Choroid plexus epithelial cell (primary cell): ENCODE results near the gene GYS1.
"Not testable (repeated sequence)": the region's sequence is repeated elsewhere in the genome, so short reads cannot be mapped to it uniquely, and the experiment has no call there.

Experiments used
- DNase-seq: peaks from one replicate; pipeline ENCODE4 v3.0.0-alpha.2; 2010; ENCODE audit warnings: low read depth
- H3K4me3 ChIP-seq: 2 replicates; pipeline ENCODE4 v1.5.1; 2011; ENCODE audit warnings: low read depth, mild to moderate bottlenecking, control low read depth, low read length, moderate library complexity
- TF ChIP-seq, protein P1 (sequence below): conservative IDR thresholded peaks from 2 replicates; pipeline ENCODE4 v1.5.1; 2011; ENCODE audit warnings: low read depth, mild to moderate bottlenecking, control low read depth, inconsistent platforms, low read length, moderate library complexity

Gene GYS1

DNA sequence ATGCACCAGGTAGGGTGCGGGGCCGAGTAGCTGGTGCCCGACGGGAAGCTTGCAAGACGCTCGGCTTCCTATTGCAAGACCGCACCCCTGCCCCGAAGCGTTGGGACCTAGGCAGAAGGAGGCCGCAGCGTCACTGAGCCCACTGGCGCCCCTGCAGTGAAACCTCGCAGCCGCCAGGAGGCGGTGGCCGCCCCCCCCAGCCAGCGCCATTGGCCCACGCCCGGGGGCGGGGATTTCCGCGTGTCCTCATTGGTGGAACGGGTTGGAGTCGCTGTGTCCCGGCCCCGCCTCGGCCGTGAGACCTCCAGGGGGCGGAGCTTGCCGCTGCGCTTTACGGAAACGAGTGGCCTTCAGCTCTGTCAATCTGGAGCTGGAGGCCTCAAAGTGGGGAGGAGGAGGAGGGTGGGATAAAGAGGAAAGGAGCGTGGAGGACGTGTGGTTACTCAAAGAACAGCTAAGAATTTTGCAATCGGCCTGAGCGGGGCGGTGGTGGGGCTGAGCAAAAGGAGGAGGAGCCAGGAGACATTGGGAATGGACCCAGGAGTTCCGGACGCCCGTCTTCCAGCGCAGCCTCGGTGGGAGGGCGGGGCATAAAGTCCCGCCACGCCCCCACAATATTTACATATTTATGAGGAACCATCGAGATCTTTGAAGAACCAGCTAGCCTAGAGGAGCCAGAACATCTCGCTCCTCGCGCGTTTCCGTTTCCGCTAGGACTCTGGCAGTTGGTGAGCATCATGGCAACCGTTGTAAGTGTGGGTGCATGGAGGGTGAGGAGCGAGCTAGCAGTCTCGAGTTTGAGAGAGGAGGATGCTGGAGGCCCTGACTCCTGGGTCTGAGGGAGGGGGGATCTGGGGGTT is at the start of gene GYS1, which contains the start of gene RUVBL2:
TSS of gene GYS1 (minus strand) at position 135 of the 860 bp plus-strand sequence. CDS start 197 bp downstream, outside the sequence.
TSS of gene RUVBL2 (plus strand) at position 713 of the 860 bp plus-strand sequence. CDS start at position 738, 25 bp downstream.
- peak; percentile 100 for DNase-seq

DNA sequence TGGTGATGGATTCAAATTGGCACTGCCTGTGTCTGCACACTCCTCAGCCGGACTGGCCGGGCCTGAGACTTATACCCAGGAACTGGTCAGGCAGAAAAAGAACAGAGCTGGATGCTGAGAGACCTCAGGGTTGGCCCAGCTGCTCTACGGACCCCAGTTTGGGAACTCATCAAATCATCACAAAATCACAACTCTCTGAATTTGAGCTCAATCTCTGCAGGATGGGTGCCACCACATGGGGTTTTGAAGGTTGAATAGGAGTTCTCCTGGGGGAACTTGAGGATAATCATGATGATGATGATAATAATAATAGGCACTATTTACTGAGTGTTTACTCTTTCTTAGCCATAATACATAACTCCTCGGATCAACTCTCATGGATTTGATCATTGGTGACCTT is 49.6 kb upstream of the GYS1 start:
- not testable (repeated sequence) for H3K4me3 ChIP-seq, DNase-seq

More for the DNA sequence above, at the start of gene GYS1, which contains the start of gene RUVBL2:
- peak within 1 kb of the TSS; percentile 87 for H3K4me3 ChIP-seq
- TF ChIP-seq, protein P1, sequence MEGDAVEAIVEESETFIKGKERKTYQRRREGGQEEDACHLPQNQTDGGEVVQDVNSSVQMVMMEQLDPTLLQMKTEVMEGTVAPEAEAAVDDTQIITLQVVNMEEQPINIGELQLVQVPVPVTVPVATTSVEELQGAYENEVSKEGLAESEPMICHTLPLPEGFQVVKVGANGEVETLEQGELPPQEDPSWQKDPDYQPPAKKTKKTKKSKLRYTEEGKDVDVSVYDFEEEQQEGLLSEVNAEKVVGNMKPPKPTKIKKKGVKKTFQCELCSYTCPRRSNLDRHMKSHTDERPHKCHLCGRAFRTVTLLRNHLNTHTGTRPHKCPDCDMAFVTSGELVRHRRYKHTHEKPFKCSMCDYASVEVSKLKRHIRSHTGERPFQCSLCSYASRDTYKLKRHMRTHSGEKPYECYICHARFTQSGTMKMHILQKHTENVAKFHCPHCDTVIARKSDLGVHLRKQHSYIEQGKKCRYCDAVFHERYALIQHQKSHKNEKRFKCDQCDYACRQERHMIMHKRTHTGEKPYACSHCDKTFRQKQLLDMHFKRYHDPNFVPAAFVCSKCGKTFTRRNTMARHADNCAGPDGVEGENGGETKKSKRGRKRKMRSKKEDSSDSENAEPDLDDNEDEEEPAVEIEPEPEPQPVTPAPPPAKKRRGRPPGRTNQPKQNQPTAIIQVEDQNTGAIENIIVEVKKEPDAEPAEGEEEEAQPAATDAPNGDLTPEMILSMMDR = peak; percentile 81

DNA sequence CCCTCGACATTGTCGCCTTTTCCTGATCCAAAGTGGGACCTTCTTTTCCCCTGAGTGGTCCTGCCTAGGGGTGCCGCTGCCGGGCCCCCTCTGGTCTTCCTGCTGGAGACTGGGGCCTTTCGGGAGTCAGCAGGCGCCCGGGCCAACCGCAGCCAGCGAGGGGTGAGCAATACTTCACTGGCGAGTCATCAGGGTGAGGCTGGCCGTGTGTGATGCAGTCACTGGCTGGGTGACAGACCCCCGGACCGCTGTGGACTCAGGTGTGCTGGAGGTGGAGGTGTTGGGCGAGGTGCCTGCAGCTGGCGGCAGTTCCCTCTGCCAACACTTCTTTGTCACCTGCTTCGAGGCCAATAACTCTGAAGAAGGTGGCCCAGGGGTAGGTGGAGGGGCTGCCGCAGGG is 49.1 kb upstream of the GYS1 start:
- TF ChIP-seq, protein P1 = no peak
- peak; percentile 28 for DNase-seq
- no peak overlapping the region for H3K4me3 ChIP-seq

DNA sequence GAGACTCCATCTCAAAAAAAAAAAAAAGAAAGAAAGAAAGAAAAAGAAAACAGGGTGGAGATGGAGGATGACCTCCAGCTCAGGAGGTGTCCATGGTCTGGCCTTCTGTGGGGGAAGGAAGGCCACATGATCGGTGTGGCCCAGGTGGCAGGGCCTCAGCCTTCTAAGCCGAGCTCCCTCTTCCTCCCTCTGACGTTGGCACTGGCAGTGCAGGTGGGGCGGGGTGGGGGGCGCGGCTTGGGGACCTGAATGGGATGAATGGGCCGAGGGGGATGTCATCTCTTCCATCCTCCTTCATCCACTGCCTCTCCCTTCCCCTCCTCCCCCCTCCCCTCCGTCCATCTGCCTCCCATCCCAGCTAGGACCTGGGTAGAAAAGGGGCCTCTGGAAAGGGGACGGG is 46.6 kb upstream of the GYS1 start:
- H3K4me3 ChIP-seq, DNase-seq: not testable (repeated sequence)

DNA sequence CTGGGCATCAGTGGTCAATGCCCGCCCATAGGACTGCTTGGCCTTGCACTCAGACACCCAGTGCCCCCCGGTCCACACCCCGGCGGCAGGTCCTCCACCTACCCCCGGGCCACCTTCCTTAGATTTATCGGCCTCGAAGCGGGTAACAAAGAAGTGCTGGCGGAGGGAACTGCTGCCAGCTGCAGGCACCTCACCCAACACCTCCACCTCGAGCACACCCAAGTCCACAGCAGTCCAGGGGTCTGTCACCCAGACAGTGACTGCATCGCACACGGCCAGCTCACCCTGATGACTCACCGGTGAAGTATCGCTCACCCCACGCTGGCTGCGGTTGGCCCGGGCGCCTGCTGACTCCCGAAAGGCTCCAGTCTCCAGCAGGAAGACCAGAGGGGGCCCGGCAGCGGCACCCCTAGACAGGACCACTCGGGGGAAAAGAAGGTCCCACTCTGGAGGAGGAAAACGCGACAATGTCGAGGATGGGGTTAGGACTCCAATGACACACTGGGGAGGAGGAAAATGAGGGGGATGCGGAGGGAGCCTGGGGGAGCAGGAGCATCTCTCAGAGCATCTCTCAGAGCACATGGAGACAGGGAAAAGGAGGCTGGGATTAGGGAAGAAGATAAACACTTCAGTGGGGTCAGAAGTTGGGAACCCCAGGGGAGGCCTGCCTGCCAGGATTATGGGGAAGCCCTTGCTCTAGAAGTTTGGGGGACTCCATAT is 45.6 kb upstream of the GYS1 start:
- H3K4me3 ChIP-seq = not testable (repeated sequence)
- DNase-seq = peak; percentile 65

DNA sequence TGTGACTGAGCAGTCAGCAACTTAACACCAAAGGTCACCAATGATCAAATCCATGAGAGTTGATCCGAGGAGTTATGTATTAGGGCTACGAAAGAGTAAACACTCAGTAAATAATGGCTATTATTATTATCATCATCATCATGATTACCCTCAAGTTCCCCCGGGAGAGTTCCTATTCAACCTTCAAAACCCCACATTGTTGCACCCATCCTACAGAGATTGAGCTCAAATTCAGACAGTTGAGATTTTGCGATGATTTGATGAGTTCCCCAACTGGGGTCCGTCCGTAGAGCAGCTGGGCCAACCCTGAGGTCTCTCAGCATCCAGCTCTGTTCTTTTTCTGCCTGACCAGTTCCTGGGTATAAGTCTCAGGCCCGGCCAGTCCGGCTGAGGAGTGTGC is 45.0 kb upstream of the GYS1 start:
- DNase-seq, H3K4me3 ChIP-seq: not testable (repeated sequence)

DNA sequence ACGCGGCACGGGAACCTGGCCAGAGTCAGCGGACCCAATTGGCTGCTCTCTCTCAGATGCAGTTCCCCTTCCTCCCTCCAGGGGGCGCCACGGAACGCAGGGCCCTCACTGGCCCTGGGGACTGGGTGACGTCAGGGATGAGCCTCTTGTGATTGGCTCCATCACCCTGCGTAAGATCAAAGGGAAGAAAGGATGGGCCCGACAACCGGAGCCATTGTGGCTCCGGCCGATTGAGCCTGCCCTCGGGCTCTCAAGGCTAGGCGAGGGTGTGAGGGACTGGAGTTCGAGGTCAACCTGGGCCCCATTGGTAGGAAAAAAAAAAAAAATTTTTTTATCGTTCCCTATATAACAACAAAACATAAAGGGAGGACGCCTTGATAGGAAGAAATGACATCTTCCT is 43.7 kb upstream of the GYS1 start, which contains the start of gene CGB1:
TSS of gene CGB1 (minus strand) at position 81 of the 400 bp plus-strand sequence. CDS start 184 bp downstream, outside the sequence.
- TF ChIP-seq, protein P1 = peak; percentile 49
- not testable (repeated sequence) for DNase-seq, H3K4me3 ChIP-seq

DNA sequence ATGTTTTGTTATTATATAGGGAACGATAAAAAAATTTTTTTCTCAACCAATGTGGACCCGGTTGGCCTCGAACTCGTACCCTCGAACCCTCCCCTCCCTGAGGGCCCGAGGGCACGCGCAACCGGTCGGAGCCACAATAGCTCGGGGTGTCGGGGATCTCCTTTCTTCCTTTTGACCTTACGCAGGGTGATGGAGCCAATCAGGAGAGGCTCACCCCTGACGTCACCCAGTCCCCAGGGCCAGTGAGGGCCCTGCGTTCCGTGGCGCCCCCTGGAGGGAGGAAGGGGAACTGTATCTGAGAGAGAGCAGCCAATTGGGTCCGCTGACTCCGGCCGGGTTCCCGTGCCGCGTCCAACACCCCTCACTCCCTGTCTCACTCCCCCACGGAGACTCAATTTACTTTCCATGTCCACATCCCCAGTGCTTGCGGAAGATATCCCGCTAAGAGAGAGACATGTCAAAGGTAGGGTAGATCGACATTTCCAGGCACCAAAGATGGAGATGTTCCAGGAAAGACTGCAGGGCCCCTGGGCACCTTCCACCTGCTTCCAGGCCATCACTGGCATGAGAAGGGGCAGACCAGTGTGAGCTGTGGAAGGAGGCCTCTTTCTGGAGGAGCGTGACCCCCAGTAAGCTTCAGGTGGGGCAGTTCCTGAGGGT is 38.7 kb upstream of the GYS1 start, which contains the start of gene CGB2:
TSS of gene CGB2 (plus strand) at position 249 of the 660 bp plus-strand sequence. CDS start at position 455, 206 bp downstream.
- TF ChIP-seq, protein P1 = peak; percentile 38
- DNase-seq, H3K4me3 ChIP-seq: not testable (repeated sequence)

DNA sequence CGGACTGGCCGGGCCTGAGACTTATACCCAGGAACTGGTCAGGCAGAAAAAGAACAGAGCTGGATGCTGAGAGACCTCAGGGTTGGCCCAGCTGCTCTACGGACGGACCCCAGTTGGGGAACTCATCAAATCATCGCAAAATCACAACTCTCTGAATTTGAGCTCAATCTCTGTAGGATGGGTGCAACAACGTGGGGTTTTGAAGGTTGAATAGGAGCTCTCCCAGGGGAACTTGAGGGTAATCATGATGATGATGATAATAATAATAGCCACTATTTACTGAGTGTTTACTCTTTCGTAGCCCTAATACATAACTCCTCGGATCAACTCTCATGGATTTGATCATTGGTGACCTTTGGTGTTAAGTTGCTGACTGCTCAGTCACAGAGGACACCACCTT is 37.2 kb upstream of the GYS1 start:
- not testable (repeated sequence) for H3K4me3 ChIP-seq, DNase-seq

DNA sequence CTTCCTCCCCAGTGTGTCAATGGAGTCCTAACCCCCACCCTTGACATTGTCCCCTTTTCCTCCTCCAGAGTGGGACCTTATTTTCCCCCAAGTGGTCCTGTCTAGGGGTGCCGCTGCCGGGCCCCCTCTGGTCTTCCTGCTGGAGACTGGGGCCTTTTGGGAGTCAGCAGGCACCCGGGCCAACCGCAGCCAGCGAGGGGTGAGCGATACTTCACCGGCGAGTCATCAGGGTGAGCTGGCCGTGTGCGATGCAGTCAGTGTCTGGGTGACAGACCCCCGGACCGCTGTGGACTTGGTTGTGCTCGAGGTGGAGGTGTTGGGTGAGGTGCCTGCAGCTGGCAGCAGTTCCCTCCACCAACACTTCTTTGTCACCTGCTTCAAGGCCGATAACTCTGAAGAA is 36.6 kb upstream of the GYS1 start:
- not testable (repeated sequence) for DNase-seq

DNA sequence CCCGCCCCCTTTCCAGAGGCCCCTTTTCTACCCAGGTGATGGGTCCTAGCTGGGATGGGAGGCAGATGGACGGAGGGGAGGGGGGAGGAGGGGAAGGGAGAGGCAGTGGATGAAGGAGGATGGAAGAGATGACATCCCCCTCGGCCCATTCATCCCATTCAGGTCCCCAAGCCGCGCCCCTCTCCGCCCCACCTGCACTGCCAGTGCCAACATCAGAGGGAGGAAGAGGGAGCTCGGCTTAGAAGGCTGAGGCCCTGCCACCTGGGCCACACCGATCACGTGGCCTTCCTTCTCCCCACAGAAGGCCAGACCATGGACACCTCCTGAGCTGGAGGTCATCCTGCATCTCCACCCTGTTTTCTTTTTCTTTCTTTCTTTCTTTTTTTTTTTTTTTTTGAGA is 35.6 kb upstream of the GYS1 start:
- H3K4me3 ChIP-seq, DNase-seq: not testable (repeated sequence)

More for the DNA sequence above, 36.6 kb upstream of the GYS1 start:
- not testable (repeated sequence) for H3K4me3 ChIP-seq

DNA sequence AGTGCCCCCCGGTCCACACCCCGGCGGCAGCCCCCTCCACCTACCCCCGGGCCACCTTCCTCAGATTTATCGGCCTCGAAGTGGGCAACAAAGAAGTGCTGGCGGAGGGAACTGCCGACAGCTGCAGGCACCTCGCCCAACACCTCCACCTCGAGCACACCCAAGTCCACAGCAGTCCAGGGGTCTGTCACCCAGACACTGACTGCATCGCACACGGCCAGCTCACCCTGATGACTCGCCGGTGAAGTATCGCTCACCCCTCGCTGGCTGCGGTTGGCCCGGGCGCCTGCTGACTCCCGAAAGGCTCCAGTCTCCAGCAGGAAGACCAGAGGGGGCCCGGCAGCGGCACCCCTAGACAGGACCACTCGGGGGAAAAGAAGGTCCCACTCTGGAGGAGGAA is 32.5 kb upstream of the GYS1 start:
- H3K4me3 ChIP-seq, DNase-seq: not testable (repeated sequence)

DNA sequence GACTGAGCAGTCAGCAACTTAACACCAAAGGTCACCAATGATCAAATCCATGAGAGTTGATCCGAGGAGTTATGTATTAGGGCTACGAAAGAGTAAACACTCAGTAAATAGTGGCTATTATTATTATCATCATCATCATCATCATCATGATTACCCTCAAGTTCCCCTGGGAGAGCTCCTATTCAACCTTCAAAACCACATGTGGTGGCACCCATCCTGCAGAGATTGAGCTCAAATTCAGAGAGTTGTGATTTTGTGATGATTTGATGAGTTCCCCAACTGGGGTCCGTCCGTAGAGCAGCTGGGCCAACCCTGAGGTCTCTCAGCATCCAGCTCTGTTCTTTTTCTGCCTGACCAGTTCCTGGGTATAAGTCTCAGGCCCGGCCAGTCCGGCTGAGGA is 32.0 kb upstream of the GYS1 start:
- not testable (repeated sequence) for DNase-seq, H3K4me3 ChIP-seq
